GM21528 (cell line): ENCODE measurements around the gene ZBTB2.
"Not testable (repeated sequence)": the region's sequence is repeated elsewhere in the genome, so short reads cannot be mapped to it uniquely, and the experiment has no call there.

Experiments used
- ATAC-seq: cut with Tn5 transposase; IDR thresholded peaks from one replicate; pipeline ENCODE4 v1.9.1; 2021; ENCODE audit warnings: mild to moderate bottlenecking, moderate library complexity; ENCODE audit not compliant: unreplicated experiment, low FRiP score

The ZBTB2 gene

DNA sequence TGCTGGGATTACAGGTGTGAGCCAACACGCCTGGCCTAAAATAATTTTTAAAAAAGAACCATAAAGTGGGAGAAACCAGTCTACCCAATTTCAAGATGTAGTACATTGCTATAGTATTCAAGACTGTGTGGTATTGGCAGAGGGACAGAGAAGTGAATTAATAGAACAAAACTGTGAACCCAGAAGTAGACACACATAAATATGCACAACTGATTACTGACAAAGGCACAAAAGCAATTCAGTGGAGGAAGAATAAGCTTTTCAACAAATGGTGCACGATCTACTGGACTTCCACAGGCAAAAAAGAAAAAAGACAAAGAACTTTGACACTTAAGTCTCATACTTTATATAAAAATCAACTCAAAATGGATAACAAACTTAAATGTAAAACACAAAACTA is 15.5 kb downstream of the ZBTB2 start:
- no peak for ATAC-seq

DNA sequence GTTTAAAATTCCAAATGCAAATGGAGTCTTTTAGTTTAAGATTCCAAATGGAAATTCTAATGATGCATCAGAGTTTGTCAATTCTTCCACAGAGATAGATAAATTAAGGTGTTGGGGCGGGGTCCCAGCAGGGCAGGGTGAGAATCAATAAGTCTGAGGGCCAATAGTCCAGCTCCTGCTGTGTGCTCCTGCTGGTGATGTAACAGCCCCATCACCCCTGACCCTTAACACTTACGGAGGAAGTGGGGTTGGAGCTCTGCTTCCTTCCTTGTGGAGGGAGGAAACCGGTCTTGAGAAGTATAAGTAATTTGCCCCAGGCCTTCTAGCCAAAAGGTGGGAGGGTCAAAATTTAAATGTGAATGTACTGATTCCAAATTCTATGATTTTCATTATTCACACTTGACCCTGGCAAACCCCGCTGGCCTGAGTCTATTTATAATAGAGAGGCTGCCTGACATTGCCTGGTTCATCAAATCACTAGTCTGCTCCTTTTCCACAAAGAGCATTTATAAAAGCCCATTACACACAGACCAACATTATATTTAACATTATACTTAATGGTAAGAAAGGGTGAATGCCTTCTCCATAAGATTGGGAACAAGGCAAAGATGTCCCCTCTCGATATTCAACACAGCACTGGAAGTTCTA is 17.2 kb downstream of the ZBTB2 start:
- no peak for ATAC-seq

DNA sequence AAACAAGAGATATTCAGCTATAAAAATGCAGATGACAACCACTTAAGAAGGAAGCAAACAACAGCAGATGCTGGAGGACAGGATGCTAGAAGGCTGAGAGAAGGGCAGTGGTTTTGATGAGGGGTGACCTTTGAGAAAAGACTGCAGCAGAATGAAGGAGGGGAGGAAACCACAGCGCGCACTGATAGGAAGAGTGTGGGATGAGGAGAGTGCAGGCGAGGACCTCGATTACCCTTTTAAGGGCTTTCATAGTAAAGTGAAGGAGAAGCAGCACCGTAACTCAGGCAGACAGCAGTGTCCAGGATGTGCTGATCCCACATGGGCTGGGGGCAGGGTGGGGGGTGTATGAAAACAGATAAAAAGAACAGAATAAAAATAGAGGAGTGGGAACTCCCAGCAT is 19.2 kb downstream of the ZBTB2 start:
- no peak for ATAC-seq

DNA sequence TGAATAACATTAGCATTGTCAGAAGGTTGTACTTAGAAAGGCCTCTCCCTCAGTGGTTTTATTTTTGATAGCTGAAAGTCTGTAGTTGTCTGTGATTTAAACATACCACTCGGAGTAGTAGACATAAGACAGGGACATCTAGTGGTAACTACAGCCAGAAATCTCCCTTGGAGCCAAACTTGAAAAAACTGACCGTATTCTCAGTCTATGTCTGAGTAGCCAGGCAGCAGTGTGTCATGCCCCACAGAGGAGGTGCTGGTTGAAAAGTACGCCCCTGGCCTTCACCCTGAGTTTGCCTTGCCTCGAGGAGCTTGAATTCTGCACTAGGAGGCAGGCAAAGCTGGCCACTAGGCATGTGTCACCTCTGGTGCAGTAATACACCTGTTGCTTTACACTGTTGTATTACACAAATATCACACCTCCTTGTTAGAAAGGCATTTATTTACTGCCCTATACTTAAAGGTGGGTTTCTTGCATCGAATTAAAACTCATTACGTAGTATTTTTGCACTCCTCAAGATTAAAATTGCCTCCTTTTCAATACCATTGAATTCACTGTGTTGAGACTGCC is 20.8 kb downstream of the ZBTB2 start:
- ATAC-seq = no peak

DNA sequence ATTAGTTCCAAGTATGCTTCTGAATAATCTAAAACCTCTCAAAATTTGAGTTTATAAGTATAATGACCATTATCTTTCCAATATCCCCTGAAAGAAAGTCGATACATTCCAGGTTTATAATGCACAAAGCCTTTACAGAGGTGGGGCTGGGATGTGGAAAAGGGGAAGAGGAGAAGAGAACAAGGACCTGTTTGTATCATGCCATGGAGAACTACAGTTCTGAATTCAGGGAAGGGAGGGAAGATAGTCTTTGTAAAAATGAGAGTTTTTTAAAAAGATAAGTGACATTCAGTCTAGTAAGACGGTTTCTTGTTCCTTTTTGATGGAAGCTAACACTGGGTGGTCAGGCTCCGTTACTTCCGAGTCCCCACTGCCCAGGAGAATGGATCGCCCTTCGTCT is 26.1 kb downstream of the ZBTB2 start:
- no peak for ATAC-seq

DNA sequence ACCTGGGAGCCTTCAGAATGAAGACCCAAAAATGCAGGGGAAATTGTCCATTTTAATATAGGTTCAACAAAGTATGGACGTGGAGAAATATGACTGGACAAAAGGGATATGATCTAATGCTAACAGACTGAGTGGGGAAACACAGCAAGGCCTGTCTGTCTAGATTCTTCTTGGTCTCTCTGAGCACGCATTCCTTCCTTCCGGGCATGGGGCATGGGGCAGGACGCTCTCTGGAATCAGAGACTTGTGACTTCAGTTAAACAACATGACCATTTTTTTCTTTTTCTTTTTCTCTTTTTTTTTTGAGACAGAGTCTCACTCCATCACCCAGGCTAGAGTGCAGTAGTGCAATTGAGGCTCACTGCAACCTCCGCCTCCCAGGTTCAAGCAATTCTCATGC is 31.9 kb downstream of the ZBTB2 start:
- ATAC-seq = no peak

DNA sequence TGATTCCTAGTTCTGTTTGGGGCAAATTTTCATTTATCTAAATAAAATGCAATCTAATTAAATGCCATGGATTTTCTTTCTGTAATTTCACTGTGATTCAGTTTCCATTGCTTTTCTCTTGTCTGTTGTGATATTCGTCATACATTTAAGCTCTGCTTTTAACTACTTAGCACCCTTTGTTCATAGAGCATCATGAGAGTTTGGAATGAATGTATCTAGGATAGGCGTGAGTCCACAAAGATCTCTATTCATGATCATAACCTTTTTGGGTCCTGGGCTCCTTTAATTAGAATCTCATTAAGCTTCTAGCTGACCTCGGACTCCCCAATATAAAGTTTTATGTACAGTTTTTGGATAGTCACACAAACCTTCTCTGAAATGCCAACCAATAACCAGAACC is 32.9 kb downstream of the ZBTB2 start:
- no peak for ATAC-seq

DNA sequence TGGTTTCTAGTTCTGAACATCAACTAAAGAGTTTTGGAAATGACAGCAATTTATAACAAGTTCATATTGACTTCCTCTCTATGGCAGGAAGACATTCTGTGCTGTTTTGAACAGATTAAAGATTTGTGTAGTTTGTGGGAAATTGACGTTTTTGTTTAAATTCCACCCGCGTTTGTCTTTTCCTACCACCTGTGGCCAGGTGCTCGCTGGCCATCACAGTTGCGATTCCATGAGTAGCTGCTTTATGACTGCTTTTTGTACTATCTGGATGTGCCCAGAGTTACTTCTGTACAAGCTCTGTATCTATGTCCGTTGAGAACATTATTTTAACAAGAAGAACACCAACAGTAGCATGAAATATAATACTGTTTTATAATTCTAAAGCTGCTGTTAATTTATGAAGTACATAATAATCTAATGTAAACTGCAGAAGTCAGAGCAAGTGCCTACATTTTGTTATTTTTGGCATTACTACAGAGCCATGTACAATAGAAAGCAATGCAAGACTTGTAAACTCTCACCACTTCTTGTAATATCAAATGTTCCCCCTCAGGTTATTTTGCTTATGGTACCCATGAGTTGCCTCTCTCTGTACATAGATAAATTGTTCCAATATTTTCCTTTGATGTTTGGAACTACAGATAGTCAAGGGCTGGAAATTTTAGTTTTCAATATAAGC is 33.5 kb downstream of the ZBTB2 start:
- ATAC-seq = no peak

DNA sequence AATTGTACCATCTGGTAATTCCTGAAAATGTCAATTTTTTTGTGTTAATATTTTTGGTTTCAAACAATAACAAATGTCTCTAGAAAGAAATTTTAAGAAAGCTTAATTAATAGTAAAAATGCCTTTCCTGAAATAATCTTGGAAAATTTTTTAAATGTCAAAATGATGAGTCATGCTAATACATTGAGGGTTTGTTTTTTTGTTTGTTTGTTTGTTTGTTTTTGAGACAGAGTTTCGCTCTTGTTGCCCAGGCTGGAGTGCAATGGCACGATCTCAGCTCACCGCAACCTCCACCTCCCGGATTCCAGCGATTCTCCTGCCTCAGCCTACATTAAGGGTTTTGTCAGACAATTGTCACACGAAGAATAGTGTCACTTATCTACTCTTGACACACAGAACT is 34.4 kb downstream of the ZBTB2 start:
- ATAC-seq = not testable (repeated sequence)

DNA sequence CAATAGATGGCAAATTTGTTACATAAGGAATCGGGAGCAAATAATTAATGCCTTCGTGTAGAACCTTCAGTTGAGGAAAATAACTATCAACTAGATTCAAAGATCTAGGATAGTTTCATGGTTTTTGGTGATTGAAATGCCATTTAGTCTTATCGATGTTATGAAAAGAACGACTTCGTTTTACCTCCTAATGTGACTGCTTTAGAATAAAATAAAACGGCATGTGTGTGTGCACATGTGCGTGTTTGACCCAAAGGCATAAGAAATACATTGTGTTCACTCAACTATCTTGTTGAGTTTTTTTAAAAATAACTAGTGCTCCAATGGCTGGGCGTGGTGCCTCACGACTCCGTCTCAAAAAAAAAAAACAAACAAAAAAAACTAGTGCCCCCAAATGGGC is 37.6 kb downstream of the ZBTB2 start:
- ATAC-seq = no peak

DNA sequence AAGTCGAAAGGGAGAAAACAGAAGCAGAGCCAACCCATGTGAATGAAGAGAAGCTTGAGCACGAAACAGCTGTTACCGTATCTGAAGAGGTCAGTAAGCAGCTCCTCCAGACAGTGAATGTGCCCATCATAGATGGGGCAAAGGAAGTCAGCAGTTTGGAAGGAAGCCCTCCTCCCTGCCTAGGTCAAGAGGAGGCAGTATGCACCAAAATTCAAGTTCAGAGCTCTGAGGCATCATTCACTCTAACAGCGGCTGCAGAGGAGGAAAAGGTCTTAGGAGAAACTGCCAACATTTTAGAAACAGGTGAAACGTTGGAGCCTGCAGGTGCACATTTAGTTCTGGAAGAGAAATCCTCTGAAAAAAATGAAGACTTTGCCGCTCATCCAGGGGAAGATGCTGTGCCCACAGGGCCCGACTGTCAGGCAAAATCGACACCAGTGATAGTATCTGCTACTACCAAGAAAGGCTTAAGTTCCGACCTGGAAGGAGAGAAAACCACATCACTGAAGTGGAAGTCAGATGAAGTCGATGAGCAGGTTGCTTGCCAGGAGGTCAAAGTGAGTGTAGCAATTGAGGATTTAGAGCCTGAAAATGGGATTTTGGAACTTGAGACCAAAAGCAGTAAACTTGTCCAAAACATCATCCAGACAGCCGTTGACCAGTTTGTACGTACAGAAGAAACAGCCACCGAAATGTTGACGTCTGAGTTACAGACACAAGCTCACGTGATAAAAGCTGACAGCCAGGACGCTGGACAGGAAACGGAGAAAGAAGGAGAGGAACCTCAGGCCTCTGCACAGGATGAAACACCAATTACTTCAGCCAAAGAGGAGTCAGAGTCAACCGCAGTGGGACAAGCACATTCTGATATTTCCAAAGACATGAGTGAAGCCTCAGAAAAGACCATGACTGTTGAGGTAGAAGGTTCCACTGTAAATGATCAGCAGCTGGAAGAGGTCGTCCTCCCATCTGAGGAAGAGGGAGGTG is 38.7 kb downstream of the ZBTB2 start:
- no peak for ATAC-seq

DNA sequence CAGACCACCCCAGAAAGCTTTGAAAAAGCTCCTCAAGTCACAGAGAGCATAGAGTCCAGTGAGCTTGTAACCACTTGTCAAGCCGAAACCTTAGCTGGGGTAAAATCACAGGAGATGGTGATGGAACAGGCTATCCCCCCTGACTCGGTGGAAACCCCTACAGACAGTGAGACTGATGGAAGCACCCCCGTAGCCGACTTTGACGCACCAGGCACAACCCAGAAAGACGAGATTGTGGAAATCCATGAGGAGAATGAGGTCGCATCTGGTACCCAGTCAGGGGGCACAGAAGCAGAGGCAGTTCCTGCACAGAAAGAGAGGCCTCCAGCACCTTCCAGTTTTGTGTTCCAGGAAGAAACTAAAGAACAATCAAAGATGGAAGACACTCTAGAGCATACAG is 39.6 kb downstream of the ZBTB2 start:
- ATAC-seq = no peak

DNA sequence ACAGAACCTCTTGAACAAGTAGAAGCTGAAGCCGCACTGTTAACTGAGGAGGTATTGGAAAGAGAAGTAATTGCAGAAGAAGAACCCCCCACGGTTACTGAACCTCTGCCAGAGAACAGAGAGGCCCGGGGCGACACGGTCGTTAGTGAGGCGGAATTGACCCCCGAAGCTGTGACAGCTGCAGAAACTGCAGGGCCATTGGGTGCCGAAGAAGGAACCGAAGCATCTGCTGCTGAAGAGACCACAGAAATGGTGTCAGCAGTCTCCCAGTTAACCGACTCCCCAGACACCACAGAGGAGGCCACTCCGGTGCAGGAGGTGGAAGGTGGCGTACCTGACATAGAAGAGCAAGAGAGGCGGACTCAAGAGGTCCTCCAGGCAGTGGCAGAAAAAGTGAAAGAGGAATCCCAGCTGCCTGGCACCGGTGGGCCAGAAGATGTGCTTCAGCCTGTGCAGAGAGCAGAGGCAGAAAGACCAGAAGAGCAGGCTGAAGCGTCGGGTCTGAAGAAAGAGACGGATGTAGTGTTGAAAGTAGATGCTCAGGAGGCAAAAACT is 40.1 kb downstream of the ZBTB2 start:
- no peak for ATAC-seq

DNA sequence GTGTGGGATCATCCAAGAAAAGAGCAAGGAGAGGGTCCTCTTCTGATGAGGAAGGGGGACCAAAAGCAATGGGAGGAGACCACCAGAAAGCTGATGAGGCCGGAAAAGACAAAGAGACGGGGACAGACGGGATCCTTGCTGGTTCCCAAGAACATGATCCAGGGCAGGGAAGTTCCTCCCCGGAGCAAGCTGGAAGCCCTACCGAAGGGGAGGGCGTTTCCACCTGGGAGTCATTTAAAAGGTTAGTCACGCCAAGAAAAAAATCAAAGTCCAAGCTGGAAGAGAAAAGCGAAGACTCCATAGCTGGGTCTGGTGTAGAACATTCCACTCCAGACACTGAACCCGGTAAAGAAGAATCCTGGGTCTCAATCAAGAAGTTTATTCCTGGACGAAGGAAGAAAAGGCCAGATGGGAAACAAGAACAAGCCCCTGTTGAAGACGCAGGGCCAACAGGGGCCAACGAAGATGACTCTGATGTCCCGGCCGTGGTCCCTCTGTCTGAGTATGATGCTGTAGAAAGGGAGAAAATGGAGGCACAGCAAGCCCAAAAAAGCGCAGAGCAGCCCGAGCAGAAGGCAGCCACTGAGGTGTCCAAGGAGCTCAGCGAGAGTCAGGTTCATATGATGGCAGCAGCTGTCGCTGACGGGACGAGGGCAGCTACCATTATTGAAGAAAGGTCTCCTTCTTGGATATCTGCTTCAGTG is 40.8 kb downstream of the ZBTB2 start:
- ATAC-seq = no peak

DNA sequence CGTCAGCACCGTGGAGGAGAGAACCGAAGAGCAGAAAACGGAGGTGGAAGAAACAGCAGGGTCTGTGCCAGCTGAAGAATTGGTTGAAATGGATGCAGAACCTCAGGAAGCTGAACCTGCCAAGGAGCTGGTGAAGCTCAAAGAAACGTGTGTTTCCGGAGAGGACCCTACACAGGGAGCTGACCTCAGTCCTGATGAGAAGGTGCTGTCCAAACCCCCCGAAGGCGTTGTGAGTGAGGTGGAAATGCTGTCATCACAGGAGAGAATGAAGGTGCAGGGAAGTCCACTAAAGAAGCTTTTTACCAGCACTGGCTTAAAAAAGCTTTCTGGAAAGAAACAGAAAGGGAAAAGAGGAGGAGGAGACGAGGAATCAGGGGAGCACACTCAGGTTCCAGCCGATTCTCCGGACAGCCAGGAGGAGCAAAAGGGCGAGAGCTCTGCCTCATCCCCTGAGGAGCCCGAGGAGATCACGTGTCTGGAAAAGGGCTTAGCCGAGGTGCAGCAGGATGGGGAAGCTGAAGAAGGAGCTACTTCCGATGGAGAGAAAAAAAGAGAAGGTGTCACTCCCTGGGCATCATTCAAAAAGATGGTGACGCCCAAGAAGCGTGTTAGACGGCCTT is 41.6 kb downstream of the ZBTB2 start:
- no peak for ATAC-seq

DNA sequence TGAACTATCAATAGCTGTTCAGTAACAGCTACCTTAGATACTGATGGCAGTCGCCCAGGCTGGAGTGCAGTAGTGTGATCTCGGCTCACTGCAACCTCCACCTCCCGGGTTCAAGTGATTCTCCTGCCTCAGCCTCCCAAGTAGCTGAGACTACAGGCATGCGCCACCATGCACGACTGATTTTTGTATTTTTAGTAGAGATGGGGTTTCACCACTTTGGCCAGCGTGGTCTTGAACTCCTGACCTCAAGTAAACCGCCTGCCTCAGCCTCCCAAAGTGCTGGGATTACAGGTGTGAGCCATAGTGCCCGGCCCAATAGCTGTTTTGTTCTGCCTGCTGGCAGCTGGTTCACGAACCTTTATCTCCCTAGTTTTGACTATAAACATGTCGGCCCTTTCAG is 48.6 kb downstream of the ZBTB2 start:
- ATAC-seq = not testable (repeated sequence)

DNA sequence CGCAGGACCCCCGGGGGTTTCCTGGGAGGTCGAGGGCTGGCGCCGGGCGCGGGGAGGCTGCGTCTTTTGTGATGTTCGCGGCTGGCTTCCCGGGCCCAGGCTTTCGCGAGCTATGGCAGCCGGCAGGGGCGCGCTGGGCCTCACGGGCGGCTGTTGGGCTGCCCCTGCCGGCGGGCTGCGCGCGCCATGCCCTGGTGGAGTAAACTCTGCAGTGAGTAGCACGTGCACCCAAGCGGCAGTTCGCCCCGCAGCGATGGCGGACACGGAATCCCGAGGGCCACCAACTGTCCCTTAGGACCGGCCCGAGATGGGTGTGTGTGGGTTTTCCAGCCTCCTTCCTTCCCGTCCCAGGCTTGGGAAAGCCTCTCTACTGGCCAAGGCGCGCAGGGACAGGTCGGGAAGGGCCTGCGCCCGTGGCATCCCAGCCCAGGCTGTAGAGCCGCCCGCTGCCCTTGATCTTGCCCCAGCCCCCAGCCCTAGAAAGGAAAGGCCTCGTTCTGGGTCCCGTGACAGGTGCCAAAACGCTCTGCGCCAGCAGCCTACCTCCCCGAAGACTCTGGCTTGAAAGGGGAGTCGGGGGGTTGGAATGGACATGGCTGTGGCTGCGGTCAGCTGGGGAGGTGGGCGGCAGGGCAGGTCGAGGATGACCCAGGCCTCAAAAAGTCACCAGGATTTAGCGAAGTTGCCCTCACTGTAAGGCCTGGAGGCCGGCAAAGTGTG is 49.7 kb downstream of the ZBTB2 start:
- no peak for ATAC-seq

DNA sequence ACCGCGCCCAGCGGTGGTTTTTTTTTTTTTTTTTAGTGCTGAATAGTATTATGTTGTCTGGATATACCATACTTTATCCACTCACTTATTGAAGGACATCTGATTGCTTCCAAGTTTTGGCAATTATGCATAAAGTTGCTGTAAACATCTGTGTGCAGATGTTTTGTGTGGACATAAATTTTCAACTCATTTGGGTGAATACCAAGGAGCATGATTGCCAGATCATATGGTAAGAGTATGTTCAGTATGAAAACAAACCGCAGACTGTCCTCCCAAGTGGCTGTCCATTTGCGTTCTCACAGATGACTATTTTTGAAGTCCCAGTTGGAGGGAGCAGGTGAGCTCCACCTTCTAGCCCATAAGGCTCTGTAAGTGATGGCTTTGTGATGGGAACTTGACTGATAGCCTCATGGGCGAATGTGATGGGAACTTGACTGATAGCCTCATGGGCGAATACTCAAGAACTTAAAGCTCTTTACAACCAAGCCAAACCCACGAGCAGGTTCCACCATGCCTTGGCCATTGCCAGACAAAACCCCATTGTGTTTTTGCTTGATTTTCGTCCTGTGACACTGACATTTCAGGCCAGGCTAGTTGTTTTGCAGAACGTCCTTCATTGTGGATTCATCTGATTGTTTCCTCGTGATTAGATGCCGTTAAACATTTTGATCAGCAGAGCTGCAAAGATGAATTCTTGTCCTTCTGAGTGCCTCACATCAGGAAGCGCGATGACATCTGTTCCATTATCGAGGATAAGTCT is 51.0 kb downstream of the ZBTB2 start:
- ATAC-seq = no peak
